OCI-LY7 (cell line): ENCODE measurements around the gene FGB. TPM values are rescaled to one million over a fixed set of nuclear protein-coding genes. Genes with fewer than 3 reads are reported as not detected.
A peak's percentile ranks its signal among the peaks of the same experiment; 100 is the strongest.

Source experiments
- BruUV-seq: library from RNA; stranded (reverse); fragments of 400-500 nt; replicated peaks from 2 replicates; lab custom pipeline; 2021; lab: Mats Ljungman, UMichigan
- CTCF ChIA-PET: fragments of 300-600 bp; sonication (Branson Sonifier 250); formaldehyde crosslinking; loops from one replicate; lab custom pipeline; 2022; ENCODE audit warnings: antibody characterized with exemption; ENCODE audit not compliant: unreplicated experiment; lab: Charles Lee
- POLR2A ChIA-PET: fragments of 300-600 bp; sonication (Branson Sonifier 250); formaldehyde crosslinking; loops from one replicate; lab custom pipeline; 2022; ENCODE audit warnings: antibody characterized with exemption; lab: Charles Lee
- DNase-seq: peaks from one replicate; pipeline ENCODE4 v3.0.0-alpha.2; 2015; ENCODE audit warnings: low spot score
- H2AFZ ChIP-seq: fragments of 200-600 bp; sonication (generic), shearing (Covaris generic); 2 replicates; pipeline ENCODE4 v1.6.1; 2014; ENCODE audit warnings: mild to moderate bottlenecking, antibody characterized with exemption, low read length, moderate library complexity
- H3K27ac ChIP-seq: fragments of 200-600 bp; sonication (generic); 2 replicates; pipeline ENCODE4 v1.5.1; 2014; ENCODE audit warnings: mixed run types, low read depth, mild to moderate bottlenecking, moderate library complexity, low read length, inconsistent platforms; ENCODE audit not compliant: poor library complexity, severe bottlenecking
- H3K36me3 ChIP-seq: fragments of 200-600 bp; sonication (generic); 2 replicates; pipeline ENCODE4 v1.6.1; 2014; ENCODE audit warnings: mild to moderate bottlenecking, antibody characterized with exemption, low read length, moderate library complexity, mixed read lengths; ENCODE audit not compliant: insufficient read depth
- H3K4me1 ChIP-seq: fragments of 200-600 bp; sonication (generic); 2 replicates; pipeline ENCODE4 v1.5.1; 2014; ENCODE audit warnings: mild to moderate bottlenecking, low read length; ENCODE audit not compliant: insufficient read depth, poor library complexity, severe bottlenecking
- H3K4me2 ChIP-seq: fragments of 200-600 bp; sonication (generic); 2 replicates; pipeline ENCODE4 v1.6.1; 2014; ENCODE audit warnings: mild to moderate bottlenecking, low read length
- H3K4me3 ChIP-seq: fragments of 200-600 bp; sonication (generic); 2 replicates; pipeline ENCODE4 v1.5.1; 2014; ENCODE audit warnings: mild to moderate bottlenecking, low read depth, low read length; ENCODE audit not compliant: poor library complexity, severe bottlenecking
- H3K79me2 ChIP-seq: fragments of 200-600 bp; sonication (generic); 2 replicates; pipeline ENCODE4 v1.6.1; 2016; ENCODE audit warnings: low read depth, mild to moderate bottlenecking, low read length, moderate library complexity, mixed read lengths; ENCODE audit not compliant: insufficient read depth
- H3K9me2 ChIP-seq: fragments of 200-600 bp; sonication (generic); 2 replicates; pipeline ENCODE4 v1.6.1; 2016; ENCODE audit warnings: mild to moderate bottlenecking, low read length, mixed read lengths; ENCODE audit not compliant: insufficient read depth
- H3K9me3 ChIP-seq: fragments of 200-600 bp; sonication (generic); 2 replicates; pipeline ENCODE4 v1.6.1; 2014; ENCODE audit warnings: mild to moderate bottlenecking, mixed run types, low read length, mixed read lengths
- H4K20me1 ChIP-seq: fragments of 200-600 bp; sonication (generic); 2 replicates; pipeline ENCODE4 v1.6.1; 2014; ENCODE audit warnings: mild to moderate bottlenecking, antibody characterized with exemption, low read length, moderate library complexity, mixed read lengths; ENCODE audit not compliant: insufficient read depth
- CTCF ChIP-seq: fragments of 200-600 bp; sonication (generic); conservative IDR thresholded peaks from 2 replicates; pipeline ENCODE4 v1.5.1; 2014; ENCODE audit warnings: mild to moderate bottlenecking, antibody characterized with exemption, low read length, moderate library complexity, mixed read lengths
- EZH2phosphoT487 ChIP-seq: fragments of 200-600 bp; sonication (generic); IDR thresholded peaks from 2 replicates; pipeline ENCODE4 v1.6.1; 2018; ENCODE audit warnings: low read depth, borderline replicate concordance, mild to moderate bottlenecking, mixed run types, antibody characterized with exemption, low read length, moderate library complexity, mixed read lengths
- intact Hi-C: fragments of 100-400 bp; cut with micrococcal nuclease; formaldehyde crosslinking; loops from one replicate; pipeline ENCODE4 v1.10.0; 2022; ENCODE audit not compliant: unreplicated experiment
- total RNA-seq, 2 experiments: library from RNA; depleted of rRNA in 1 of 2; stranded (reverse); fragments of >200 nt in 1 of 2; shearing (Covaris generic) in 1 of 2; gene quantifications; 2 replicates each; pipeline ENCODE4 v1.2.3, GENCODE V29; 2014 to 2022

The FGB gene
- total RNA-seq, 2 experiments from 2014 or later = not detected

DNA sequence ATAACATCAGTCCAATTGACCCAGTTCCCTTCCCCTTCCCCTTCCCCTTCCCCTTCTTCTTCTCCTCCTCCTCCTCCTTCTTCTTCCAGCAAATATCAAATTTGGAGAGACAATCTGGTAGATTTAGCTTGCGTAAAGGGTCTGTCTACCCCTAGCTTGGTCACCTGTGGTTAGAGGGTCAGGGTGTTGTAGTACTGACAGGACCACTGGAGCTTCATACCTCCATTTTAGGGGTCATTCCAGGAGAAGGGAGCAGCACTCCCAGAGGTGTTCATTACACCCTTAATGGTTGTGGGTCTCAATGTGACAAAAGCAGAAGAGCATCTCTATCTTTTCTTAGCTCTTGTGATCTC, 3.7 kb upstream of the FGB start:
- Histone ChIP-seq H3K79me2 (no peaks in the 10 kb centered on the region), H3K4me3 (no peak overlapping the region), H3K27ac (no peak overlapping the region), H3K9me2 (no peaks in the 10 kb centered on the region), H3K36me3 (no peaks in the 10 kb centered on the region), H4K20me1 (no peaks in the 10 kb centered on the region), H3K4me2 (no peak overlapping the region), H3K4me1 (no peaks in the 10 kb centered on the region), H3K9me3 (no peaks in the 10 kb centered on the region), H2AFZ (no peak overlapping the region)
- intact Hi-C loops = loop anchor here (10.0 kb wide), 1 partner anchor 246 kb away; no protein-coding TSS in a partner anchor
- TF ChIP-seq CTCF (no peak), EZH2phosphoT487 (no peak)
- DNase-seq = no peak
- POLR2A ChIA-PET = interaction anchor here (0.6 to 1.2 kb wide), 2 partner anchors 60 to 816 kb away, joined by 3 to 4 read pairs; no protein-coding TSS in a partner anchor
- BruUV-seq = no TSS peak
- CTCF ChIA-PET = interaction anchor here (0.6 to 1.1 kb wide), 2 partner anchors 59 to 65 kb away, joined by 3 to 5 read pairs; no protein-coding TSS in a partner anchor

DNA sequence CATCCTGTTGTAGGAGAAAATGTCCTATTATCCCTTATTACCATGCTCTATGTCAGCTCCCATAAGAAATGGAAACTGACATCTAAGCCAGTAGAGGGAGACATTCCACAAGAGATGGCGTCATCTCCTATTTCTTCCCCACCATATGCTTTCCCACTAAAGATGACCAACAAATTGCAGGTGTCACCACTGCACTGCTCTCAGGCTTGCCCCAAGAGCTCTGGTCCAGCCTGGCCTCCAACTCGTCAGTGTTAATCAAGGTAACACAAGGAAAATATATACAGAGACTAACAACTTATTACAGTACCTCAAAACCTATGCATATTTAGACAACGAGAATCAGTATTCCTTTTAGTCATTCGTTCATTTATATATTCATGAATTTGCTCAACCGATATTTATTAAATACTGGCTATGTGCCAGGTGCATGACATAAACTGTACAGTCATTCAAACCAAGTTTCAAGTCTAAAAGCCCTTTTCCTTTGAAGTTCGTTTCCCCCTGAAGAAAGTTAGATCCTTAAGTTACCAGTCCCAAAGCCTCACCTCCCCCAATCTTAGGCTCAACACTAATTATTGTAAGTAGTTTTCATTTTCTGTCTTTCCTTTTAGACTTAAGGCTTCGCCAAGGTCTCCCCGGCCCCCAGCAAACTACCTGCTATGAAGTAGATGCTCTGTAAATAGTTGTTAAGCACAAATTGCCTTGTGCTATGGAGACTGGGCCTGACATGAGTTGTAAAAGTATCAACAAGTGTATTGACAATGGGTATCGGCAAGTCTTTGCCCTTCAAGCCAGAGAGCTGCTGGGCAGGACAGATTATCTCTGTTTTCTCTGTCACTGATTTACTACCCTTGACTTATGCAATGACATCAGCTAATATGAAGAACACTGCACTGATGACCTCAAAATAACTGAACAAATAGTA, 3.1 kb upstream of the FGB start:
- Histone ChIP-seq H3K4me1 (no peaks in the 10 kb centered on the region), H3K9me3 (no peaks in the 10 kb centered on the region), H2AFZ (no peak overlapping the region), H3K4me2 (no peak overlapping the region), H4K20me1 (no peaks in the 10 kb centered on the region), H3K27ac (no peak overlapping the region), H3K9me2 (no peaks in the 10 kb centered on the region), H3K36me3 (no peaks in the 10 kb centered on the region), H3K79me2 (no peaks in the 10 kb centered on the region), H3K4me3 (no peak overlapping the region)
- intact Hi-C loops = loop anchor here (10.0 kb wide), 1 partner anchor 245 kb away; no protein-coding TSS in a partner anchor
- TF ChIP-seq EZH2phosphoT487 (no peak), CTCF (peak; percentile 78)
- ChIA-PET POLR2A (interaction anchor here (0.6 to 1.2 kb wide), 3 partner anchors 10 to 815 kb away, joined by 3 to 4 read pairs (median 4); partner anchors contain the start of gene PLRG1), CTCF (interaction anchor here (1.1 kb wide), 1 partner anchor 64 kb away, joined by 5 read pairs; no protein-coding TSS in a partner anchor)
- no TSS peak for BruUV-seq
- DNase-seq = peak; percentile 31
